ENCODE data around the gene SYT1.

- TF ChIP-seq, protein P1, sequence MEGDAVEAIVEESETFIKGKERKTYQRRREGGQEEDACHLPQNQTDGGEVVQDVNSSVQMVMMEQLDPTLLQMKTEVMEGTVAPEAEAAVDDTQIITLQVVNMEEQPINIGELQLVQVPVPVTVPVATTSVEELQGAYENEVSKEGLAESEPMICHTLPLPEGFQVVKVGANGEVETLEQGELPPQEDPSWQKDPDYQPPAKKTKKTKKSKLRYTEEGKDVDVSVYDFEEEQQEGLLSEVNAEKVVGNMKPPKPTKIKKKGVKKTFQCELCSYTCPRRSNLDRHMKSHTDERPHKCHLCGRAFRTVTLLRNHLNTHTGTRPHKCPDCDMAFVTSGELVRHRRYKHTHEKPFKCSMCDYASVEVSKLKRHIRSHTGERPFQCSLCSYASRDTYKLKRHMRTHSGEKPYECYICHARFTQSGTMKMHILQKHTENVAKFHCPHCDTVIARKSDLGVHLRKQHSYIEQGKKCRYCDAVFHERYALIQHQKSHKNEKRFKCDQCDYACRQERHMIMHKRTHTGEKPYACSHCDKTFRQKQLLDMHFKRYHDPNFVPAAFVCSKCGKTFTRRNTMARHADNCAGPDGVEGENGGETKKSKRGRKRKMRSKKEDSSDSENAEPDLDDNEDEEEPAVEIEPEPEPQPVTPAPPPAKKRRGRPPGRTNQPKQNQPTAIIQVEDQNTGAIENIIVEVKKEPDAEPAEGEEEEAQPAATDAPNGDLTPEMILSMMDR (IDR thresholded peaks at IDR 0.05), result no peak
- TF ChIP-seq EP300 (IDR thresholded peaks at IDR 0.05) (no peak), POLR2A (IDR thresholded peaks at IDR 0.05) (no peak), POLR2AphosphoS5 (IDR thresholded peaks at IDR 0.05) (no peak)
Observed at GRCh38 chr12:78835493-78835892, 29.1 kb upstream of the SYT1 start.

Measured in sigmoid colon (tissue), 4 donors.